ENCODE data around the gene GPRC5A. TPM values are rescaled to one million over a fixed set of nuclear protein-coding genes. Genes with fewer than 3 reads are reported as not detected.

Gene GPRC5A
- total and polyA plus RNA-seq, 7 donors = 2.1 to 75.5 (median 11.4) TPM

DNA sequence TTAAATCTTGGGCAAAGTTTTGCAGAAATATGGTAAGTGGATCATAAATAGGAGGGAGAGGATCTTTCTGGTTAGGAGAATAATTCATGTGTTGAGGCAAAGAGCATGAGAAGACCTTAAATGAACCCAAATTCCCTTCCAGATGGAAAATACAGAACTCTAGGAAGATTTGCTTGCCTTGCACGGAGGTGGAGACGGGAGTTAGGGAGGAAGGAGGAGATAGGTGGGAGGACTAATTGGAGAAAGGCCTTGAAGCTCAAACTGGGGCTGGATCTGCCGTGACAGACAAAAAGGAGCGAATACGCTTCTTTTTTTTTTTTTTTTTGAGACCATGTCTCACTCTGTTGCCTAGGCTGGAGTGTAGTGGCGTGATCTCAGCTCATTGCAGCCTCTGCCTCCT is 5.9 kb downstream of the GPRC5A start:
- H3K4me3 ChIP-seq = no peak overlapping the region
- DNase-seq = no peak
- no peak for TF ChIP-seq POLR2A (IDR thresholded peaks at IDR 0.05)
- TF ChIP-seq EP300 (IDR thresholded peaks at IDR 0.05) = no peak
- no peak for TF ChIP-seq POLR2AphosphoS5 (IDR thresholded peaks at IDR 0.05)
- TF ChIP-seq, protein P1, sequence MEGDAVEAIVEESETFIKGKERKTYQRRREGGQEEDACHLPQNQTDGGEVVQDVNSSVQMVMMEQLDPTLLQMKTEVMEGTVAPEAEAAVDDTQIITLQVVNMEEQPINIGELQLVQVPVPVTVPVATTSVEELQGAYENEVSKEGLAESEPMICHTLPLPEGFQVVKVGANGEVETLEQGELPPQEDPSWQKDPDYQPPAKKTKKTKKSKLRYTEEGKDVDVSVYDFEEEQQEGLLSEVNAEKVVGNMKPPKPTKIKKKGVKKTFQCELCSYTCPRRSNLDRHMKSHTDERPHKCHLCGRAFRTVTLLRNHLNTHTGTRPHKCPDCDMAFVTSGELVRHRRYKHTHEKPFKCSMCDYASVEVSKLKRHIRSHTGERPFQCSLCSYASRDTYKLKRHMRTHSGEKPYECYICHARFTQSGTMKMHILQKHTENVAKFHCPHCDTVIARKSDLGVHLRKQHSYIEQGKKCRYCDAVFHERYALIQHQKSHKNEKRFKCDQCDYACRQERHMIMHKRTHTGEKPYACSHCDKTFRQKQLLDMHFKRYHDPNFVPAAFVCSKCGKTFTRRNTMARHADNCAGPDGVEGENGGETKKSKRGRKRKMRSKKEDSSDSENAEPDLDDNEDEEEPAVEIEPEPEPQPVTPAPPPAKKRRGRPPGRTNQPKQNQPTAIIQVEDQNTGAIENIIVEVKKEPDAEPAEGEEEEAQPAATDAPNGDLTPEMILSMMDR (IDR thresholded peaks at IDR 0.05) = no peak
- H3K27me3 ChIP-seq = peaks cover 0 to 7% (median 0%) of the 10 kb centered on the region in 3 donors
- no peaks in the 10 kb centered on the region for H3K9me3 ChIP-seq
- peaks cover 0 to 7% (median 0%) of the 10 kb centered on the region in 4 donors for H3K4me1 ChIP-seq
- no peak overlapping the region for H3K27ac ChIP-seq
- no peaks in the 10 kb centered on the region for H3K36me3 ChIP-seq
- 88 to 94% methylated on average over 6 of the region's 6 CpGs for WGBS, 2 donors
- intact Hi-C loops (cut with DNase I) = loop anchor here (10.0 kb wide), 2 partner anchors 83 to 113 kb away; partner anchors contain the start of genes APOLD1 and DDX47

DNA sequence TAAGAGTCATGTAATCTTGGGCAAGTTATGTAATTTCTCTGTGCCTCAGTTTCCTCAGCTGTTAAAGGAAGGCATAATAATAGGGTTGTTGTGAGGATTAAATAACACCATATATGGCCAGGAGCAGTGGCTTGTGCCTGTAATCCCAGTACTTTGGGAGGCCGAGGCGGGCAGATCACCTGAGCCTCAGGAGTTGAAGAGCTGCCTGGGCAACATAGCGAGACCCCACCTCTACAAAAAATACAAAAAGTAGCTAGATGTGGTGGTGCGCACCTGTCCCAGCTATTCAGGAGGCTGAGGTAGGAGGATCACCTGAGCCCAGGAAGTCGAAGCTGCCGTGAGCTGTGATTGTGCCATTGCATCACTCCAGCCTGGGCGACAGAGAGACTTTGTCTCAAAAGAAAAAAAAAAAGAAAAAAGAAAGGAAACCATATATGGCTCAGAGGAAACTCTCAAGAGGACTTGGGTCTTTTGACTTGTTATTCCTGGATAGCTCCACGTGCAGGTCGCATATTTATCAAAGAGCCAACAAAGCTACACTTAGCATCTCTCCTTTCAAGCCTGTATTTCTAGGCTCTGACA is 6.9 kb downstream of the GPRC5A start:
- no peak overlapping the region for H3K4me3 ChIP-seq

DNA sequence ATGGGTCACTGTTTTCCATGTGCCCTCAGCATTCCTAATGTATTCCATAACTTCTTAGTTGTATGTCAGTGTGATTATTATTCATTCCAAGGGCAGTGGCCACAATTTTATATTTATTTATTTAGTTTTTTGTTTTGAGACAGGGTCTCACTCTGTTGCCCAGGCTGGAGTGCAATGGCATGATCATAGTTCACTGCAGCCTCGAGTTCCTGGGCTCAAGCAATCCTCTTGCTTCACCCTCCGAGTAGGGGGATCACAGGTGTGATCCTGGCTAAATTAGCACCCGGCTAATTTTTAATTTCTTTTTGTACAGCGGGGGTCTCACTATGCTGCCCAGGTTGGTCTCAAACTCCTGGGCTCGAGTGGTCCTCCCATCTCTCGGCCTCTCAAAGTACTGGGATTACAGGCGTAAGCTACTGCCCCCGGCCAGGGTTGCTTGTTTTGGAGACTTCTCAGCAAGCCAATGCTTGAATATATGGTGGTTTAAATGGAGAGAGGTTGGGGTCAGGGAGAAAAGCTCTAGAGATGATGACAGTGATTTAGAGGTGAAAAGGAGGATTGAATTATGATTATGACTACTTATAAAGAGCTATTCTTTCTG is 7.6 kb downstream of the GPRC5A start:
- no peak for TF ChIP-seq POLR2AphosphoS5 (IDR thresholded peaks at IDR 0.05)
- no peak for TF ChIP-seq POLR2A (IDR thresholded peaks at IDR 0.05)
- no peak for DNase-seq
- intact Hi-C loops (cut with DNase I) = loop anchor here (10.0 kb wide), 2 partner anchors 84 to 114 kb away; partner anchors contain the start of genes APOLD1 and DDX47

More for the DNA sequence above, 6.9 kb downstream of the GPRC5A start:
- DNase-seq = no peak
- no peaks in the 10 kb centered on the region for H3K36me3 ChIP-seq
- TF ChIP-seq, protein P1 (IDR thresholded peaks at IDR 0.05) = no peak
- TF ChIP-seq POLR2A (IDR thresholded peaks at IDR 0.05) = no peak
- TF ChIP-seq EP300 (IDR thresholded peaks at IDR 0.05) = no peak
- no peak for TF ChIP-seq POLR2AphosphoS5 (IDR thresholded peaks at IDR 0.05)
- no peak overlapping the region for H3K27ac ChIP-seq
- WGBS, 2 donors = 84 to 91% methylated on average over 9 of the region's 9 CpGs
- peaks cover 0 to 2% (median 0%) of the 10 kb centered on the region in 3 donors for H3K27me3 ChIP-seq
- H3K4me1 ChIP-seq = peaks cover 0 to 8% (median 0%) of the 10 kb centered on the region in 4 donors
- H3K9me3 ChIP-seq = no peaks in the 10 kb centered on the region
- intact Hi-C loops (cut with DNase I) = loop anchor here (10.0 kb wide), 2 partner anchors 83 to 113 kb away; partner anchors contain the start of genes APOLD1 and DDX47

DNA sequence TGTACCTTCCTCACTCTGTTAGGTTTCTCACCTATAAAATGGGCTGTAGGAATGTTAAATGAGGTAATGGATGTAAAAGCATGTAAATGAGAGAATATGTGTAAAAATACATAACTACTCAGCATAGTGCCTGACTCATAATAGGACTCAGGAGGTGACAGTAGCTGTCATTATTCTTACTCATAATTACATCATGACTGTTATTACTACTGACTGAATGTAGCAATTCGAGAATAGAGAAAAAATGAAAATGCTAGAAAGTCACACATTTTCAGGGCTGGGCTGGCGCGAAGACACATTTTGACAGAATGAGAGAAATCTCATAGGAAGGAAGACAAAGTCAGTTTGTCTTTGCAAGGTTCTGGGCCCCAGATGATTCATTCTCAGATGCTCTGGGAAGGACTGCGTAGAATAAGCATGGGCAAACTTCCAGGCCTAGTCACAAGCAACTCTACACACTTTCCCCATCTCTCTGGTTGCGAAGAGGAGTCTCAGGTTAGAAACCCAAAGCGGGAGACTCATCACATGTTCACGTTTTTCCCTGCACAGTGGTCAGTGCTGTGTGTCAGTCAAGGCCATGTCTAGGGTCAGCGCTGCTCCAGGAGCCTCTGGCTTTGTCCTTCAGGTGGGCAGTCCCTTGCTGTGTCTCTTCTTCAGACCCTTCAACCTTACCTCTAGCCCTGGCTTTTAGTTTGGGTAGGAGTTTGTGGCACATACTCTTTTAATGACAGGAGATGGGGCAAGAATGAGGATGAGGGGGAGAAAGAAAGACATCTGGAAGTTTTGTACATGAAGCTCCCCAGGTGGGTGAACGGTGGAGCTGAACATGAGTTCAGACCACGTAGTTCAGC is 8.4 kb downstream of the GPRC5A start:
- H3K36me3 ChIP-seq = no peaks in the 10 kb centered on the region
- no peaks in the 10 kb centered on the region for H3K9me3 ChIP-seq
- peaks cover 0 to 11% (median 0%) of the 10 kb centered on the region in 4 donors for H3K4me1 ChIP-seq
- DNase-seq = peak; percentile 82
- intact Hi-C loops (cut with DNase I) = loop anchor here (10.0 kb wide), 2 partner anchors 85 to 115 kb away; partner anchors contain the start of genes APOLD1 and DDX47
- no peak overlapping the region for H3K4me3 ChIP-seq
- H3K27ac ChIP-seq = peak overlapping the region in 3 of 4 donors; percentile 25 to 78 (median 61)
- WGBS, 2 donors = 73 to 78% methylated on average over 10 of the region's 10 CpGs
- no peaks in the 10 kb centered on the region for H3K27me3 ChIP-seq
- TF ChIP-seq POLR2AphosphoS5 (IDR thresholded peaks at IDR 0.05) = peak in 2 of 4 donors; percentile 17 to 29
- no peak for TF ChIP-seq EP300 (IDR thresholded peaks at IDR 0.05)

More for the DNA sequence above, 7.6 kb downstream of the GPRC5A start:
- H3K4me1 ChIP-seq = peaks cover 0 to 11% (median 0%) of the 10 kb centered on the region in 4 donors
- no peak overlapping the region for H3K4me3 ChIP-seq
- H3K9me3 ChIP-seq = no peaks in the 10 kb centered on the region
- 91 to 94% methylated on average over 8 of the region's 8 CpGs for WGBS, 2 donors
- H3K27ac ChIP-seq = peak overlapping the region in 3 of 4 donors; percentile 25 to 78 (median 61)
- H3K36me3 ChIP-seq = no peaks in the 10 kb centered on the region
- no peaks in the 10 kb centered on the region for H3K27me3 ChIP-seq

DNA sequence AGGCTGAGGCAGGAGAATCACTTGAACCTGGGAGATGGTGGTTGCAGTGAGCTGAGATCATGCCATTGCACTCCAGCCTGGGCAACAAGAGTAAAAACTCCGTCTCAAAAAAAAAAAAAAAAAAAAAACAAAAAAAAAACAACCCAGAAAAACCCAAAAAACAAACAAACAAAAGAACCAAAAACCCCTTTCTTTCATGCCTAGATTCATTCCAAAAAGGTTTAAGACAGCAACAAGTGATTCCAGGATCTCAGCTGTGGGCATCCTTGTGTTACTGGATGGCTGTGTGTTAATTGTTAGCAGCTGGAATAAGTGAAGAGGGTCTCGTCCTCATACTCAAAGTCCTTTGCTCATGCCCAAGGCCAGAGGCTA is 9.4 kb downstream of the GPRC5A start:
- intact Hi-C loops (cut with DNase I) = no loop called here
- TF ChIP-seq EP300 (IDR thresholded peaks at IDR 0.05) (no peak), POLR2AphosphoS5 (IDR thresholded peaks at IDR 0.05) (no peak), POLR2A (IDR thresholded peaks at IDR 0.05) (no peak)
- TF ChIP-seq, protein P1 (IDR thresholded peaks at IDR 0.05) = no peak
- Histone ChIP-seq H3K27ac (peak overlapping the region in 3 of 4 donors; percentile 4 to 78 (median 61)), H3K9me3 (no peaks in the 10 kb centered on the region), H3K4me3 (no peak overlapping the region), H3K36me3 (no peaks in the 10 kb centered on the region), H3K4me1 (peaks cover 0 to 11% (median 0%) of the 10 kb centered on the region in 4 donors), H3K27me3 (no peaks in the 10 kb centered on the region)
- no peak for DNase-seq
- WGBS, 2 donors = 41 to 75% methylated on average over 1 to 2 of the region's 2 CpGs

Data from sigmoid colon (tissue), 7 donors.